Stimulated activated CD4-positive, alpha-beta T cell treated with anti-CD3 and anti-CD28 coated beads, Interleukin-15, amount 100 ng/mL, for 48 hours (primary cell): ENCODE results near the gene THRB.

Source experiments
- DNase-seq, 2 donors: peaks; one replicate each; pipeline ENCODE4 v3.0.0-alpha.2; 2020; ENCODE audit warnings: low read depth in 2 of 2

THRB gene

GRCh38 chr3:24377218-24377993 is 117.2 kb downstream of the THRB start:
- DNase-seq = no peak

- no peak for DNase-seq
Observed at GRCh38 chr3:24375947-24376384, 118.7 kb downstream of the THRB start.

DNA sequence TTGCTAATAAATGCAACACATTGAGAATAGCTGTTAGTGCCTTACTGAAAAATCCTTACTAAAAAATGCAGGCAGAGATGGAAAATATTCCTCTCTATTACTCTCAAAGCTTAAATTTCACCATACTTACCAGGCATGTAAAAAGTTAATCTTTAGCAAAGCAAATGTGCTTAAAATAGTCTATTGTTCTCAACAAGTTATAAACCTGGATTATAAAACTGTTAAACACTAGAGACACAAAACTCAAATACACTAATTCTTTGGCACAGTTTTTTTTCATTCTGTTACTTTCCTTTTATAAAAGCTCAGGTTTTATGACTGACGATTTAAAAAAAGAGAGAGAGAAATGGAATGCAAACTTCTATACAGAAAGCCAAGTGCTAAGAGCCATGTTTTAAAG is 119.8 kb downstream of the THRB start:
- no peak for DNase-seq

GRCh38 chr3:24373198-24373959 is 121.3 kb downstream of the THRB start:
- DNase-seq = no peak

DNA sequence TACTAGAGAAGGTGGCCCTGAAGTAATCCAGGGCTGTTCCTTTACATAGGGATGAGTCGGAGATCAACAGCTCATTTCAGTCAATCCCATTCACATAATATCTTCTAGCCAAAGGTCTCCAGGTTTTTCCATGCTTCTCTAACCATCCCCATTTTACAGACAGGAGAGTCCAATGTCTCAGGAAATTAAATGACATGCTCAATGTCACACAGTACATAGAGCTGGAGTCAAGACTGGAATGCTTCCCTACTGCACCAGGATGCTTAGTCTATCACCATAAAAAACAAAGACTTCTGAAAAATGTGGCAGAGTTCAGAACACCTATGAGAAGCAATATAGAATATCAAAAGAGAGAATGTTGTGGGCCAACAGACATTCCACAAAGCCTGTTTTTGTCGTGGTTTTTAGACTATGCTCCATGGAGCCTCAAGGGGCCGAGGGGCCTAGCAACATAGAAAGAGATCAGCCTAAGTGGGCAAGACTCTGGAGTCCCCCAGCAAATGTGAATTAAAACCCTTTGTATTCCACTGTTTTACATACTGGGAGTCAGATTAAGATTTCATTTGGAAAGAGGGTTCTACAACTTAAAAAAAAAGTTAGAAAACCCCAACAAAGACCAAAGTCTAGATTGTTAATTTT is 122.0 kb downstream of the THRB start:
- no peak for DNase-seq

DNA sequence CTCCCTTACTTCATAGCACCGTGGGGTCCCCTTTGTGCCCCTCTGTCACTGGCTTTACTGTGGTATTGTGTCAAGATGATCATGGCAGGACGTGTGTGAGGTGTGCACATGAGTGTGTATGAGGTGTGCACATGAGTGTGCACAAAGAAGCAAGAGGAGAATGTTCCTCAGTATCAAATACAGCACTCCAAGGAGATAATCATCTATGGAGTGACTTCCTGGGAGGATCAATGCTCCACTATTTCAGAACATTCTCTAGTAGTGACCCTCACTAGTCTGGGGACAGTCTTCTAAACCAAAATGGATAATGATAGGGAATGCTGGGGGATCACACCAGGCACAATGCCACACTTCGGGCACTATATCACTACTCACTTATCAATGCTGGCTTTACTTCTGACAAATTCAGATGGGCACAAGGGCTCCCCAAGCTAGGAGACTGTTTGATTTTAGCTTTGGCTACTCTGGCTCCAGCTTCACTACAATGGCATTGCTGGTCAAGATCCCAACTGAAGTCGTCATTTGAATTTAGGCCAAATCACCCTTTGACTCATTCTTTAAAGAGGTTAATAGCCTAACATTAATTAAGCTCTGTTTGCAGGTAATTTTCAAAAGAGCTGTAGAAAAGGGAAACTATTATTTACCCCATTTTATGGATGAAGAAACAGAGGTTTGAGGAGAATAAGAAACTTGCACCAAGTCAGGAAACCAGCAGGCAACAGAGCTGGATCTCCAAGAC is 124.1 kb downstream of the THRB start:
- DNase-seq = no peak

DNA sequence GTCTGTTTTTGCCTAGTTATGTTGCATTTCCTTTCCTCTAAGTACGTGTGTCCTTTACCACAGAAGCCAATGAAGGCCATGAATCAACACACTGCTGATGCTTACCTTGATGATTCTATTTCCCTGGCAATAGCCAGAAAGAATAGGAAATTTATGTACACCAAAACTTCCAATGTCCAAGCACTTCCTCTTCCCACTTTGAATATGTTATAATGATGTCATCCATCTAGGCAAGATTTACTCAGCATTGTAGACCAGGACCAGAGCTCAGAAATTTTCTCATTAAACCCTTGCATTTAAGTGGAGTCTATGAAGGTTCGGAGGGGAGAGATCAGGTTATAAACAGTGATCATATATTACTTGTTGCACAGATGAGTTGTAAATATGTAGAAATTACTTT is 126.0 kb downstream of the THRB start:
- no peak for DNase-seq

- DNase-seq = no peak
Observed at GRCh38 chr3:24367664-24368264, 126.9 kb downstream of the THRB start.

DNA sequence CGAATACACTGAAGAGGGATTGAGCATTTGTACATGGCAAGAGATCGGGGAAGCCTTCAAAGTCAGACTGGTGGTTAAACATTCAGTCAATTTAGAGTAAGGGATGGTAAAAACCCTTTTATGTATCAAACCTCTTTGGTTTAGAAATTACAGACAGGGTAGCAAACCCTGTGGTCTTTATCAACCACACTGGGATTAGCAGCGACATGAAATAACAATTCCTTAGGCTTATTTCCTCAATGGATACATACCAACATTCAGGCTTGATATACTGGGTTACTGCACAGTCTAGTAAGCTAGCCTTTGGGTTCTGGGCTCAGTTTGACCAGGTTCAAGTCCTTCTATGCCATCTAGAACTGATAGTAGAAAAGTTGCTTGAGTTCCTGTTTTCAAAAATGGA is 127.4 kb downstream of the THRB start:
- no peak for DNase-seq

DNA sequence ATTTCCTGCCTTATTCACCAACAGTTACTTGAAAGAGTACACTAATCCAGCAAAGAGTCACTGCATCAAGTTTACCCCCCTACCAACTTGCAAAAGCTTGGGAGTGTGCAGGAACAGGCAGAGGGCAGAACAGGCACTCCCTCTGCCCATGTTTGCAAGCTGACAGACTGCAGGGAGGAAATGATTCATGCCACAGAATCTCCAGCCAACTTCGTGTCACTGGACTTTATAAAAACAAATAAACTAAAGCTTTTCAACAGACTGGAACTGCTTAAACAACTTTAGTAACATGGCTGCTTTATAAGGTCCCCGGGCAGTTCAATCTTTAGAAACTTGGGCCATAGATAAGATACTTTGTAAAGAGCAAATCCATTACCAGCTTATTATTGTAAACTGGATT is 129.5 kb downstream of the THRB start:
- DNase-seq = no peak

GRCh38 chr3:24364359-24364758 is 130.3 kb downstream of the THRB start:
- no peak for DNase-seq

- DNase-seq = no peak
Observed at GRCh38 chr3:24363242-24363641, 131.4 kb downstream of the THRB start.

DNA sequence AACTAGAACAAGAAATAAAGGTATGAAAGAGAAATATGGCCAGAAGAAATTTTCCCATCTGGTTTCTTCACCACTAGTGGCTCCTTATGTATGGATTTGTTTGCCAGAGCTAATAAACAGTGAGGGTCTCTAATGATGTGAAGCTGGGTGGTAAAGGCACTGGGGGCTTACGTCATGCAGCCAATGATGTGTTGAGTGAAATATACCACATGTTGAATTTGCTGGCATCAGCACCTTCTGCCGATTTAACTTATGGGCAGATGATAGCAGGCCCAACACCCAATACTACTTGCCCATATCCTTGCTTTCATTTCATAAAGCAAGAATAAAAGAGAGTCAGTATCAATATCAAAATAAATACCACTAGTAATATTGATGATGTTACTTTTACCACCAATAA is 133.0 kb downstream of the THRB start:
- DNase-seq = no peak

DNA sequence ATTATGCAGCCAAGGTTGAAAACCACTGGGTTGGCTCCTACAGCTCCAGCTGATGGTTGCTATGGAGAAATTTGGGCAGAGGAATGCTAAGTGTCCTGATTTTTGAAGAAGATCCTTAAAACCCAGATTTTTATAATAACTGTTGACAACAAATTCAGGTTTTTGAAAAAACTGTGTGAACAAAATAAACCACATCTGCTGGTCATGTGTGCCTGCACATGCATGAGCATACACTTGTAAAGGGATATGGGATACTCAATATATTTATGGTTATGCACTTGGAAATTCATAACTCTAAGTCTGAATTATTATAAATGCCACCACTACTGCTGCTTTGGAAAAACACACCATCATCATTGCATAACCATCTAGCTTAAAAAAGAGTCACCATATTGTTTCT is 133.7 kb downstream of the THRB start:
- DNase-seq = no peak

DNA sequence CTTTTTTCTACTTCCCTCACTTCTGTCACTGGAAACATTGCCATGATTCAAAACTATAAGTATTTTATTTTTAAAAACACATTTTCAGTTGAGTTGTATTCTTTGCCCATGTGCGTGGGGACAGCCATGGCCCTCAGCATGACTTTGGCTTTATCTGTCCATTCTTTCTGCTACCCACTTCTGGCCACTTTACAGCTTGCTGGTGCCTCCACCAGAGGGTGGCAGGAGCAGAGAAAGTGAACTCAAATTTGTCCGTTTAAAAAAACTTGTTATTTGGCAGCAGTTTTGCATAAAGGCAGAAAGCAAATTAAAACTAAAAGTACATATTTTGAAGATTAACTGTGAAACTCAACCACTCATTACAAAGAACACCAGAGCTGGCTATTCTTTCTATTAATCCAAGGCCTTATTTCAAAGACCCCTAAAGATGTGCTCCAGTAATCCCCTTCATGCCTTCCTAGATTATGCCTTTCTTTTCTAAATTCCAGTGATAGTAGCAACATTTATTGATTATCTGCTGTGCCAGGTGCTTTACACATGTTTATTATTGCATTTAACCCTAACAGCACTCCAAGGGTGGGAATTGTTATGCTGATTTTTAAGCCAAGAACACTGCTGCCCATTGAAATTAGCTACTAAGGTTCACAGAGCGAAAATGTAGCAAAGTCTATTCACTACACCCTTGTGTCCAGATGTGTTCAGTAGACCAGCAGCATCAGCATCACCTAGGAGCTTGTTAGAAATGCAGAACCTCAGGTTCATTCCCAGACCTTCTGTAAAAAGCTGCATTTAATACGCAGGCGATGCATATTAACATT is 134.8 kb downstream of the THRB start:
- no peak for DNase-seq

- no peak for DNase-seq
Observed at GRCh38 chr3:24359102-24359501, 135.5 kb downstream of the THRB start.

GRCh38 chr3:24357635-24358034 is 137.0 kb downstream of the THRB start:
- DNase-seq = no peak

DNA sequence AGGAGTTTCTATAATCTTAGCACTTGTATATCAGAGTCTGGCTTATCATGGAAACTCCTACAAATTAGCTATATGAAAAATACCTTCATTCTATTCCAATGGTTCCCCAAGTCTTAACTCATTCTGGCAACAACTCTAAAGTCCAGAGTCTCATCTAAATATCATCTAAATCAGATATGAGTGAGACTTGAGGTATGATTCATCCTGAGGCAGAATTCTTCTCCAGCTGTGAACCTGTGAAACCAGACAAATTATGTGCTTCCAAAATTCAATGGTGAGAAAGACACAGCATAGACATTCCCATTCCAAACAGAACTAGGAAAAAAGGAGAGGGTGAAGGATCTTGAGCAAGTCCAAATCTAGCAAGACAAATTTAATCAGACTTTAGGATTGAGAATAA is 138.8 kb downstream of the THRB start:
- no peak for DNase-seq

DNA sequence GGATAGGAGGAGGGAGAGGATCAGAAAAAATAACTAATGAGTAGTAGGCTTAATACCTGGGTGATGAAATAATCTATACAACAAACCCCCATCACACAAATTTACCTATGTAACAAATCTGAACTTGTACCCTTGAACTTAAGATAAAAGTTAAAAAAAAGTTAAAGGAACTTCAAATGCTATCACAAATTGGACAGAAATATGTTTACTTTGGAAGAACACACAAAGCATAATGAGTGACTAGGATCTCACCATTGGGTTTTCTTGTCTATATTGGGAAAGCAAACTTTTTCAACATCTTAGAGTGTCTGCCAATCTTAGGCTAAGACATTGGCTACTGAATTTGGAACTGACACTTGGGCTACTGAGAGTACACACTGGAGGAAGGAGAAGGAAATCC is 140.4 kb downstream of the THRB start:
- no peak for DNase-seq

DNA sequence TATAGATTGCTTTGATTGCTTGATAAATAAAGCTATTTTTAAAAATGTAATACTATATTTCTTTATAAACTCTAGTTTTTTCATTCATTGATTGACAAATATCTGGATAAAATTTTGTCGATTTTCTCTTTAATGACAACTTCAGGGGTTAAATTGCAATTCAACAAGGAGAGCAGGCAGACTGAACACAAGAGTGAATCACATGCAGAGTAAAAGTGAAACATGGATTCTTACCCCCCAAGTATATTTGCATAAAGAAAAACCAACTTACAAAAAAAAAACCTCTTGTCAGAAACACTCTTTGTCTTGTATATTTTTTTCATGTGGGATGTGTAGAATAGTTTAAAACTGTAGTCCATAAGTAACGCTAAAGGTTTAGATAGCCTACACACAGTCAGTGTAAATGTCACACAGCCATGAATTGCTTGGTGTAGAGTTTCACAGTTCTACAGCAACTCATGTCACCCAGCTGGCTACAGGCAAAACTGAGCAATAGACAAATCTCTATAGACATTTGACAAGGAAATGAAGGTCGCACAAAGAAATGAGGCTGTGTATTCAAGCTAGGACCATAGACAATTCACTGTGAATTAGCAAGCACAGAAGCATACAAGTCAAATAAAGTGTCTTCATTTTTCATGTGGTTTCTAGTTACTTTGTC is 141.6 kb downstream of the THRB start:
- DNase-seq = no peak
